Stimulated activated CD4-positive, alpha-beta T cell treated with anti-CD3 and anti-CD28 coated beads, Interleukin-15, amount 100 ng/mL, for 48 hours (primary cell): ENCODE results near the gene HADH.
"Not testable (repeated sequence)": the region's sequence is repeated elsewhere in the genome, so short reads cannot be mapped to it uniquely, and the experiment has no call there.

Experiments used
- DNase-seq, 2 donors: peaks; one replicate each; pipeline ENCODE4 v3.0.0-alpha.2; 2020; ENCODE audit warnings: low read depth in 2 of 2

Gene HADH

GRCh38 chr4:107996949-107997788 is 7.5 kb downstream of the HADH start:
- DNase-seq: no peak

GRCh38 chr4:107997794-107998193 is 8.1 kb downstream of the HADH start:
- no peak for DNase-seq

DNA sequence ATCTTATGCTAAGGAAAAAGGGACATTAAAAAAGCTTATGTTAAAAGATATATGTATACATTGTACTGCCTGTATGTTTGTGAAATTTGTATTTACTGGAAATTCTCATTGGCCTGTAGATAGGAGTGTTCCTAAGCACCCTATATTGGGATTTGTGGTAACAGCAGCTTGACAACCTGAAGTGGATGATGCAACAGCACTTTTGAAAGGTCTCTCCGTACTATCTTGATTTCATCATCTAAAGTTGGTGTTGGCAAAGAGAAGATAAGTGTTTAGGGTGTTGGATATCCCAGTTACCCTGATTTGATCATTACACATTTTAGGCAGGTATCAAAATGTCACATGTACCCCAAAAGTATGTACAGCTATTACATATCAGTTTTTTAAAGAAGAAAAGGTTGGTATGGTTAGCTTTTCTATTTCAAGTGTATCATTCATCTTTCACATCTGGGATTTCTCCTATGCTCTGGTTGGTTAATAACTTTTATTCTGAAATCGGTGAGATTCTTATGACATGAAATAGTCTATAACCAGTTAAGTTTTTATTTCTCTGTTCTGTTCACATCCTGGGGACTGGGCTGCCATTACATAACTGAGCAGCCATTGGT is 10.3 kb downstream of the HADH start:
- DNase-seq: no peak

GRCh38 chr4:108001540-108002135 is 11.9 kb downstream of the HADH start:
- no peak for DNase-seq

DNA sequence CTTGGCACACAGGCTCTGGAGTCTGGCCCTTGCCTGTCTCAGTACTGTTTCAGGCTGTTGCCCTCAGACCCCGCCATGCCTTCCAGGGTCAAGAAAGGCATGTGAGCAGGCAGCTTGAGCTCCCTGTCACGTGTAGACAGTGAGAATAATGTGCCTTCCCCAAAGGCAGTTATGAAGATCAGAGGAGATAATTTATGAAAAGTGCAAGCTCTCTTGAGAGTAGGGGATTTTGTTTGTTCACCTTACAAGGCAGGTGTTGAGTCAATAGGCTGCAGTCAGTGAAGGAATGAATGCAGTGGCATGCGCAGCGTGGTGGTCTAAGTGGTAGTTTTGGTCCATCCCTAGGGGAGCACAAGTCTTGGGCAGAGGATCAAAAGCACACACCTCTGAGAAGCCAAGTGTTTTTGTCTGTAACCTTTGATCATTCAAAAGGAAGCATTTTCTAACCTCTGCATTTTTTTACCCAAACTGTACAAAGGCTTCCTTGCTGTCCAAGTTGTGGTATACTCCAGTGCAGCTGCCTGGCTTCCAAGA is 14.4 kb downstream of the HADH start:
- DNase-seq: no peak

GRCh38 chr4:108004646-108005045 is 15.0 kb downstream of the HADH start:
- no peak for DNase-seq

- no peak for DNase-seq
Observed at GRCh38 chr4:108005807-108006206, 16.1 kb downstream of the HADH start.

DNA sequence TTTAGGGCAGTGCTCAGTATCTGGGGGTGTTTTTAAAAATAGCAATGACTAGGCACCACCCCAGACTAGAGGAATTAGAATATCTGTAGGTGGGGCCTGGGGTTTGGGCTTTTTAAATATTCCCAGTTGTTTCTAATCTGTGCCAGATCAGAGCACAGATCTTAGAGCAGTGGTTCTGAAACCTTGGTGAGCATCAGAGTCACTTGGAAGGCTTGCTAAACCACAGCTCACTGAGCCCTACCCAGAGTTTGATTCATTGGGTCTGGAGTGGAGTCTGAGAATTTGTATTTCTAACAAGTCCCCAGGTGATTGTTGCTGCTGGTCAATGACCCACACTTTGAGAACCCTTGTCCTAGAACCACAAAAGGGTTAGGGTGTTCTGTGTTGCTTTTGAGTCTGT is 16.7 kb downstream of the HADH start:
- no peak for DNase-seq

DNA sequence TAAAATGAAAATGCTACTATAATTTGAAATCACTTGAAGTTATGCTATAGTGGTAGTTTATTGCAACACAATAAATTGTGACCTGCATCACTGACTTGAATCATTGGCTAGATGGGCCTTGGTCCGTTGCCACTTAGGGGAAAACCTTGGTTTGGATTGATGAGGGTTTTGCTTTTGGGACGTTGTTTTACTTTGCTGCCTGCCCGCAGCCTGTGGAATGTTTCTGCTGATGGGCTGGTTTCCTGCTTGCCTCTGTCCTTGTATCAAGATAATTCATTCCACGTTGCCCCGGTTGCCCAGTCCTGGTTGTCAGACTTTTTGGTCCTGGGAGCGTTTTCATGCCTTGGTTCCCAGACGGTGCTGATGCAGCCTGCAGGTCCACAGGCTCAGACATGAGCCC is 18.3 kb downstream of the HADH start:
- DNase-seq: no peak

- DNase-seq: no peak
Observed at GRCh38 chr4:108008721-108009120, 19.0 kb downstream of the HADH start.

- no peak for DNase-seq
Observed at GRCh38 chr4:108010167-108010566, 20.5 kb downstream of the HADH start.

DNA sequence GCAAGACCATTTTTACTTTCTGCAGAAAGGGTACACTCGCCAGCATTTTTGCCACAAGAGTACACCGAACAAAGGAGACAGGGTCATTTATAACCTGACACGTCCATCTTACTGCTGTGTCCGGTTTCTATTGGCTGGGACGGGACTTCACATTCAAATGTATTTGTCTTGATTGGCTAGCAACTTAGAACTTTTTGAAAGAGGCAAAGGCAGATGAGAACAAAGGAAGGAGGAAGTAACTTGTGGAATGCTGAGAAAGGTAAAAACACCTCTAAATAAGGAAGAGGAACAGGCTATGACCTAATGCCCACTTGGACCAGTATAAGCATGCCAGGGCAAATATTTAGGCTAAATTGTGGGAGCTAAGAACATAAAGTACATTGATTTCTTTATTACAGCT is 22.7 kb downstream of the HADH start:
- not testable (repeated sequence) for DNase-seq

DNA sequence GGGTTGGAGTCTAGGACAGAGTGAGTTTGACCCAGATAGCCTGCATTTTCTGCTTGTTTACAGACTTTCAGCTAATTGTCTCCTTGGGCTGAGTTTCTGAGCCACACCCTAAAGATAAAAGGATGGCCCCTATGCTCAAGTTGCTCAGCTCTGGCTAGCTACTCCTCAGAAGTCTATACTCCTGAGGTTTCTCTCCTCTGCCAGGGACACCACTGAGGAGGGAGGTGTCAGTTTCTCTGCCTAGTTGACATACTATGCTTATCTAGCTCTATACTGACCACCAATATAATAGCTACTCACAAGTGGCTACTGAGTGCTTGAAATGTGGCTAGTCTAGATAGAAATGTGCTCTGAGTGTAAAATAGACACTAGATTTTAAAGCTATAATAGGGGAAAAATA is 23.6 kb downstream of the HADH start:
- no peak for DNase-seq

- DNase-seq: no peak
Observed at GRCh38 chr4:108013955-108014354, 24.3 kb downstream of the HADH start.

GRCh38 chr4:108018040-108018883 is 28.6 kb downstream of the HADH start:
- peak; percentile 65 to 79 for DNase-seq

GRCh38 chr4:108018884-108019187 is 29.1 kb downstream of the HADH start:
- DNase-seq: no peak

- DNase-seq: no peak
Observed at GRCh38 chr4:108024085-108024877, 34.6 kb downstream of the HADH start.

GRCh38 chr4:108024878-108025165 is 35.1 kb downstream of the HADH start:
- DNase-seq: no peak

DNA sequence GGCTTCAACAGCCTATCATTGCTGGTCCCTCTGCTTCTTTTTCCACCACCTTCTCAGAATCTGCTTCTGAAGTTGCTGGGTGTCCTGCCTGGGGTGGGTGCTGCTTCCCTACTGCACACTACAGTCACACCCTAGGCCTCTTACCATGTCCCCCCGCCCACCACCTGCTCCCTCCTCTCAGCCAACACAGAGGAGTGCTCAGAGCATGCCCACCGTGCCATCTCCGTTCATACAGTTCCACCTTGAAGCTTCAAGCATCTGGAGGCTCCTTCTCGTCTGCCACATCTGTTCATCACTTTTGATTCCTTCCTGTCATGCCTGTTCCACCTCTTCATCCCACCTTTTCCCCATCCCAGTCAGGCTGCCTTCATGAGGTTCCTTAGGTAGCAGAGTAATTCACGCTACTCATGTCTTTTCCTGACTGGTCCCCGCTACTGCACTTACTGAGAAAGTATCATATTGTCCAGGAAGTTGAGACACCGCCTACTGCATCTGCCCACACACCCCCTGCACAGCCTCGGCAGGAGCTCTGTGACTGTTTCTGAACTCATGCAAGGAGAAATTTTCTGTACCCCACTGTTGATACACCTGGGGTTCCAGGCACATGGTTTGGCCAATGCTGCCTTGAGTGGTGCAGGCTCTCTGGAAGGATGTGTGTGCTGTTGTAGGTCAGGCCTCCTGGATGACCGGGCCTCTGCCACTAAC is 39.5 kb downstream of the HADH start:
- DNase-seq: peak in 1 of 2 donors; percentile 44

DNA sequence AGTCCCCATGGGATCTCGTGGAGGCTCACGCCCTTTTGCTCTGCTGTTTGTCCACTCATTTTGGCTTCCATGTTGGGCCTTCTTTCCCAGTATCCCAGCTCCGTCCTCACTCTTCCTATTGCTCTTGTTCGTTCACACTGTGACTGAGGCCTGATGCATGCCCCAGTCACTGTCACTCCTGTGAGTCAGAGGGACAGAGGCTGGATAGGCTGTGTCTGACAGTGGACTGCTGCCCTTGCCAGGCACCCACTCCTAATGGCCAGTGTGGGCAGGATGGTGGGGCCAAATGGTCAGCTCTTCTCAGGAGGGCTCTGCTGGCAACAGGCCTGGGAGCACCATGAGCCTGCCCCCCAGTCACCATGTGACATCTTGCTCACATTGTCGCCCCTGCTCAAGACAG is 40.0 kb downstream of the HADH start:
- no peak for DNase-seq

DNA sequence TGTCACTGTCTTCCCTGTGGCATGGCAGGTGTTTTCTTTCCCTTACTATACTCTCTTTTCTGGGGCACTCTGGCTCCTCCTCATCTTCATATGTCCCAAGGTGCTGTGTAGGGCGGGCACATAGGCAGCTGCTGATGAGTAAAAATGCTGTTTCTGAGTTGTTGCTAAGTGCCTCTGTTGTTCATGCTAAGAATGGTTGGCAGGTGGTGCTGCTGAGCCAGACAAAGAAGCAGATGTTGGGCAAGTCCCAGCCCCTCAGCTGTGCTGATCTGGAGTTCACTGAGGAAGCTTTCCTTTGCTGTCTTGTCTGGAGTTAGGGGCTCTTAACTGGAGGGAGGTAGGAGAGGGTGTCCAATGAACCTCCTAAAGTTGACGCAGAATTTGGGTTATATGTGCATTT is 40.6 kb downstream of the HADH start:
- DNase-seq: peak; percentile 52 to 56
